ENCODE results near the gene NPAS2.

Gene NPAS2

GRCh38 chr2:101026923-101027469 lies 207.1 kb downstream of the NPAS2 start:
- DNase-seq = no peak

GRCh38 chr2:101027852-101028251 lies 207.9 kb downstream of the NPAS2 start:
- no peak for DNase-seq

GRCh38 chr2:101030866-101031554 lies 211.1 kb downstream of the NPAS2 start:
- no peak for DNase-seq

GRCh38 chr2:101032084-101032776 lies 212.3 kb downstream of the NPAS2 start:
- DNase-seq = no peak

- no peak for DNase-seq
Observed at GRCh38 chr2:101036562-101036961, 216.6 kb downstream of the NPAS2 start.

GRCh38 chr2:101037161-101037755 lies 217.3 kb downstream of the NPAS2 start:
- no peak for DNase-seq

GRCh38 chr2:101038455-101039255 lies 218.7 kb downstream of the NPAS2 start:
- no peak for DNase-seq

GRCh38 chr2:101040072-101040471 lies 220.1 kb downstream of the NPAS2 start:
- DNase-seq = no peak

GRCh38 chr2:101040761-101041160 lies 220.8 kb downstream of the NPAS2 start:
- DNase-seq = no peak

GRCh38 chr2:101041413-101041812 lies 221.5 kb downstream of the NPAS2 start:
- DNase-seq = no peak

GRCh38 chr2:101045330-101045729 lies 225.4 kb downstream of the NPAS2 start:
- DNase-seq = no peak

Measured in CD4-positive, alpha-beta T cell treated with Interferon gamma for 1 hour (primary cell).